Panc1 (cell line): ENCODE measurements around the gene DNPEP. TPM values are rescaled to one million over a fixed set of nuclear protein-coding genes. Genes with fewer than 3 reads are reported as not detected.

ENCODE experiments used
- ATAC-seq: fragments of 200-7000 bp; cut with Tn5 transposase; 2 replicates; pipeline ENCODE4 v1.9.1; 2020; ENCODE audit warnings: mild to moderate bottlenecking, moderate library complexity
- BruUV-seq: library from RNA; stranded (reverse); fragments of 400-500 nt; replicated peaks from 2 replicates; lab custom pipeline; 2021; lab: Mats Ljungman, UMichigan
- CTCF ChIA-PET: fragments of 300-600 bp; sonication (Branson Sonifier 250); formaldehyde crosslinking; loops from one replicate; lab custom pipeline; 2022; ENCODE audit warnings: antibody characterized with exemption; lab: Charles Lee
- POLR2A ChIA-PET: fragments of 300-600 bp; sonication (Branson Sonifier 250); formaldehyde crosslinking; loops from one replicate; lab custom pipeline; 2022; ENCODE audit warnings: antibody characterized with exemption; lab: Charles Lee
- DNase-seq: peaks from one replicate; pipeline ENCODE4 v3.0.0-alpha.2; 2010; ENCODE audit warnings: low read depth, low spot score
- H3K27ac ChIP-seq: 2 replicates; pipeline ENCODE4 v1.5.1; 2011; ENCODE audit warnings: mild to moderate bottlenecking, low read length, inconsistent platforms
- H3K27me3 ChIP-seq: fragments of 200-500 bp; sonication (Bioruptor generic); 2 replicates; pipeline ENCODE4 v1.6.0; 2014; ENCODE audit warnings: low read length, inconsistent platforms; ENCODE audit not compliant: control insufficient read depth, insufficient read depth
- H3K36me3 ChIP-seq: fragments of 200-500 bp; sonication (Bioruptor generic); 2 replicates; pipeline ENCODE4 v1.5.1; 2014; ENCODE audit warnings: inconsistent platforms, mild to moderate bottlenecking, low read length, moderate library complexity; ENCODE audit not compliant: control insufficient read depth, insufficient read depth
- H3K4me1 ChIP-seq: 2 replicates; pipeline ENCODE4 v1.5.1; 2011; ENCODE audit warnings: inconsistent platforms, mild to moderate bottlenecking, low read length, moderate library complexity; ENCODE audit not compliant: control insufficient read depth, insufficient read depth
- H3K4me3 ChIP-seq, 2 experiments: 2 replicates each; pipeline ENCODE4 v1.5.1; 2011 to 2012; ENCODE audit warnings: low read depth in 2 of 2, low read length in 2 of 2, mild to moderate bottlenecking in 2 of 2, inconsistent platforms in 1 of 2, moderate library complexity in 1 of 2
- H3K9me3 ChIP-seq: fragments of 200-500 bp; sonication (Bioruptor generic); 2 replicates; pipeline ENCODE4 v1.5.1; 2014; ENCODE audit warnings: low read depth, mild to moderate bottlenecking, inconsistent platforms, low read length, moderate library complexity; ENCODE audit not compliant: control insufficient read depth, insufficient read depth
- CTCF ChIP-seq: fragments of 450-650 bp; IDR thresholded peaks from 2 replicates; pipeline ENCODE4 v1.5.1; 2017; ENCODE audit warnings: mild to moderate bottlenecking
- POLR2AphosphoS5 ChIP-seq: IDR thresholded peaks from 2 replicates; pipeline ENCODE4 v1.6.1; 2012; ENCODE audit warnings: mild to moderate bottlenecking, low read depth, low read length, moderate library complexity
- REST ChIP-seq, 2 experiments: IDR thresholded peaks; 2 replicates each; pipeline ENCODE4 v1.6.1; 2011 to 2012; ENCODE audit warnings: low read depth in 2 of 2, control low read depth in 1 of 2, low read length in 1 of 2, mild to moderate bottlenecking in 1 of 2, moderate library complexity in 1 of 2; ENCODE audit not compliant: insufficient read depth in 1 of 2
- SIN3A ChIP-seq: IDR thresholded peaks from 2 replicates; pipeline ENCODE4 v1.6.1; 2012; ENCODE audit warnings: low read depth, mild to moderate bottlenecking, low read length, moderate library complexity, borderline replicate concordance; ENCODE audit not compliant: insufficient read depth
- TCF7L2 ChIP-seq: IDR thresholded peaks from 2 replicates; pipeline ENCODE4 v1.6.1; 2011; ENCODE audit warnings: mild to moderate bottlenecking, low read depth, low read length, inconsistent platforms
- in situ Hi-C: cut with HindIII; loops from 2 replicates; pipeline ENCODE4 v1.10.0; 2016; ENCODE audit warnings: low sequenced_read_pairs, low pct_unique_long_range_greater_than_20kb
- intact Hi-C: fragments of 100-400 bp; cut with micrococcal nuclease; formaldehyde crosslinking; loops from one replicate; pipeline ENCODE4 v1.10.0; 2022; ENCODE audit not compliant: unreplicated experiment
- total RNA-seq: library from RNA; stranded (reverse); gene quantifications from one replicate; pipeline ENCODE4 v1.2.1, GENCODE V29; 2021; ENCODE audit not compliant: unreplicated experiment

The DNPEP gene
- total RNA-seq, 1 experiment from 2014 or later, result 107 TPM

GRCh38 chr2:219358170-219359075, 29.3 kb downstream of the DNPEP start:
- H3K27me3 ChIP-seq, result no peaks in the 10 kb centered on the region; the same call in 1 of the 2 replicates
- DNase-seq (no peak), ATAC-seq (peak; percentile 68)
- no TSS peak for BruUV-seq
- H3K27ac ChIP-seq, result no peak overlapping the region
- CTCF ChIA-PET, result no interaction called here
- no peaks in the 10 kb centered on the region for H3K36me3 ChIP-seq
- H3K9me3 ChIP-seq, result no peaks in the 10 kb centered on the region
- peaks cover 5% of the 10 kb centered on the region for H3K4me1 ChIP-seq
- no peak for TF ChIP-seq CTCF
- no peak for TF ChIP-seq REST (IDR thresholded peaks at IDR 0.05; ENCODE audit: insufficient read depth in 1 of 2, low read depth in 2 of 2, low read length in 1 of 2)
- no peak for TF ChIP-seq TCF7L2
- TF ChIP-seq POLR2AphosphoS5, result no peak
- TF ChIP-seq SIN3A, result no peak
- H3K4me3 ChIP-seq, result peak overlapping the region; percentile 18 to 20; a peak in 3 of 4 replicates
- in situ Hi-C loops, result no loop called here
- POLR2A ChIA-PET, result no interaction called here
- intact Hi-C loops, result no loop called here

GRCh38 chr2:219356834-219357233, 30.9 kb downstream of the DNPEP start:
- intact Hi-C loops, result no loop called here
- no peak for ATAC-seq
- TF ChIP-seq SIN3A (no peak), TCF7L2 (no peak), CTCF (no peak), POLR2AphosphoS5 (no peak), REST (IDR thresholded peaks at IDR 0.05; ENCODE audit: insufficient read depth in 1 of 2, low read depth in 2 of 2, low read length in 1 of 2) (no peak)
- POLR2A ChIA-PET, result no interaction called here
- BruUV-seq, result no TSS peak
- H3K4me1 ChIP-seq, result no peaks in the 10 kb centered on the region; the same call in 1 of the 2 replicates
- no peak overlapping the region for H3K4me3 ChIP-seq
- no peaks in the 10 kb centered on the region; the same call in 1 of the 2 replicates for H3K27me3 ChIP-seq
- H3K27ac ChIP-seq, result no peak overlapping the region
- no peaks in the 10 kb centered on the region for H3K9me3 ChIP-seq
- CTCF ChIA-PET, result no interaction called here
- DNase-seq, result no peak
- in situ Hi-C loops, result no loop called here
- no peaks in the 10 kb centered on the region for H3K36me3 ChIP-seq
